NCI-H2171 treated with DMSO at 0.1 percent for 48 hours (cell line): ENCODE measurements around the gene TP53AIP1.

Source experiments
- DNase-seq: peaks from one replicate; lab custom pipeline; 2025; lab: John Stamatoyannopoulos, UW

TP53AIP1 gene

DNA sequence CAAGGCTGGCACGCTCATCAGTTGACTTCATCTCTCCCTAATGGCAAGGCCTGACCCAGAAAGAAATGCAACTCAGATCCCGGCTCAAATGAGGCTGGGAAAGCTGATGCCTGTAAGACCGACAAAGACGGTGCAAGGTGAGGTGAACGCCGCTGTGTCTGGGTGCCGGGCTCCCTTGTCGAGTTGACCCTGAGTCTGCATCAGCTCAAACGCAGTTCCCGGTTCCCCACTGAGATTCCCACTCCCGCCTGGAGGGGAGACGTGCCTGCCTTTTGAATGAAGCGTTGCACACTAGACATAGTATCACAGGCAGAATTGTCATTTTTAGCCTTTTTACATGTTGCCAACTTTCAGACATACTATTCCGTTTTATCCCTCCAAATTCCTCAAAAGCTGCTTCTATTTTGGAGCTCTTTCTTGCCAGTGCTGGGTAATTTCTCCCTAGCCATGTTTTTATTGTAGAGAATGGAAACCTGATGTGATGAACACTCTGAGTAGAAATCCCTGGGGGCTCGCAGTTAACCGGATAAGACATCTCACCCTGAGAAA is 831 bp upstream of the TP53AIP1 start:
- DNase-seq, result no peak

DNA sequence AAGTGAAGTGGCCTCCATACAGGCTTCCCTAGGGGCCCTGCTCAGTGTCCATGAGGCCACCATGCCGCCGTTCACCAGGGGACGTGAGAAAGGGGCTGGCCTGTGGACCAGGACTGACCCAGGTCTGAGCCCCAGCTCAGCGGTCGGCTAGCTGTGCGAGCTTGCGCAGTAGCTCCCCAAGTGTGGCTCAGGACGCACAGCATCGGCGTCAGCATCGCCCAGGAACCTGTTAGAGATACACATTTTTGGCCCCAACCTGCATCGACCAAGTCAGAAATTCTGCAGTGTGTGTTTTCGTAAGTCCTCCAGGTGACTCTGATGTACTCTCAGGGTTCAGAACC is 429 bp downstream of the TP53AIP1 start:
- DNase-seq, result no peak

DNA sequence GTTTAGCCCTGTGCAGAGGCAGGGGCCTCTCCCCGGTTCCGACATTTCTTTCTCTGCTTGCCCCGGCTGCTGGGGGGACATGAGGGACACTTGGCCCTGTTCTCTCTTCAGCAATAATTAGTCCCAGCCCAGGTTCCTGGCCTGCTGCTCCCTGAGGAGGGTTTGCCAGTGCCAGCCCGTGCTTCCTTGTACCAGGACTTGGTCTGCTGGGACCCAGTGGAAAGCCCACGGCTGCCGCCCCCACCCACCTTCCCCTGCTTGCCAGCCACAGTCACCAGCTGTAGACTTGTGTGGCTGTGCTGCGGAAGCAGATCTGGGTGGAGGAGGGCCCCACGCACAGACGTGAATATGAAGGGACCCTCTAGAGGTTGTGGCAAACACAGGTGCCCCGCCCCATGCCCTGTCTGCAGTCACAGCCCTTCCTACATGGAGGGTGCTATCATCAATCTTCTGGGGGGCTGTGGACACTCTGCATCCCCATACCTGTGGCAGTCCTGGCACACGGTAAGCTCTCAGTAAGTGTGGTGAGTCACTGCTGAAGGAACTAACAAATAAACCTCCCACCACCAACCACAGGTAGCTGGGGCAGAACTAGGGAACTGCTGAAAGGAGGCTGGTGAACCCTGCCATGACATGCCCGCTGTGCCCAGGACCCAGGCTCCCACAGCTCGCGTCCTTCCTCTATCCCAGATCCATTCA is 949 bp downstream of the TP53AIP1 start:
- DNase-seq, result no peak

DNA sequence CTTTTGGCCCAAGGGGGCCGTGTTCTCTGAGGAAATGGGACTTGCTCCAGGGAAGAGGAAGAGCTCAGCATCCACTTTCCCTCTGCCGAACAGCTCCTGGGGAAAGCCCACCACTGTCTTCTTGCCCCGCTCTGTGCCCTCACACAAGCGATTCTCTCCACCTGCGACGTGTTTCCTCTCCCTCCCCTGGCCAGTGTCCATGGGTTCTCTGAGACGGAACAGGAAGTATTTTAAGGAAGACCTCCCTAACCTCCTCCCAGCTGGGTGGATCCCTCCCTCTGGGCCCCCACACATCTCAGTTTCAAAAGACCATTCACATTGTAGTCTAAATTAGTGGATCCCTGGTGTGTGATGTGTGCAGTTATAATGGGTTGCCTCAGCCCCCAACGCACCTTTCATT is 1.6 kb downstream of the TP53AIP1 start:
- DNase-seq, result no peak

DNA sequence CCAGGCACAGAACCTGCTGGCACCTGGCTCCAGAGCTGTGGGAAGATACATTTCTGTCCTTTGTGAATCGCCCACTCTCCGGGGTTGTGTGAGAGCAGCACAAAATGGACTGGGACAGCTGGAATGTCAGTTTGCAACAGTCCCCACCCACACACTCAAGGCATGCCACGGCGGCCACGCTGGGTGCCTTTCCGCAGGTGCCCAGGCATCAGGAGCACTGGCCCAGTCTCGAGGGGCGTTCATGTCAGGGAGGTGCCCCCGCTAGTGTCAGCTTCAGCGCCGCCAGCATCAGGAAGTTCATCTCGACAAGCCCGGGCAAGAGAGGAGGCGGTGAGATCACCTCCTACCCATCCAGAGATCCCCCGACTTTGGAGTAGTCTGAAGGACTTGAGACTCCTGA is 2.1 kb downstream of the TP53AIP1 start:
- DNase-seq, result peak; percentile 36

DNA sequence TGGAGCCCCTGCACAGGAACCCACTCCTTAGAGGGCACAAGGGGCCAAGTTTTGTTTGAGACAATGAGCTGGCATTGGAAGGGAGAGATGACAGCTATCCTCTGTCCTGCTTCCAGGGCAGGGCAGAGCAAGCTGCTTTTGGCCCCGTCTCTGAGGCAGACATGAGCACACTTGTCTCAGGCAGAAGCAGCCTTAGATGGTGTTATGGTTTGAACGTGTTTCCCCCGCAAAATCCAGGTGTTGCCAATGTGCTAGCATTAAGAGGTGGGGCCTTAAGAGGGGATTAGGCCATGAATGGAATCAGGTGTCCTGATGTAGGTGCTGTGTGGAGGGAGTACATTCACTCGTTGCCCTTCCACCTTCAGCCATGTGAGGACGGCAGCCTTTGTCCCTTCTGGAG is 2.5 kb downstream of the TP53AIP1 start:
- DNase-seq, result no peak

DNA sequence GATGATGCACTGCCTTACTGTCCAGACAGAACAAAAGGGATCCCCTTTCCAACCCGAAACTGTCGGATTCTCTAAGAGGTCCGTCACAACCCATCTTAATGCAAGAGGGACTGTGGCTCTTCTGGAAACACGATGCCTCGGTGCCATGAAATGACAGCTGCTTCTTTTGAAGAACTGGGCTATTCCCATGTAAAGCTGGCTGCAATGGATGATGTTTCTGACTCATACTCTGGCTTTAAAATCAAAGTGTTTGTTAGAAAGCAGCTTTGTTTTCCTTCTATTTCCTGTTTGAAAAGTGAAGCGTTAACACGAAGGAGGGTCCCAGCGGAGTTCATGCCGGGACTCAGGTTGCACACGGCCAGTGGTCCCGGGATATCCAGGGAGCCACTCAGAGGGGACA is 3.1 kb downstream of the TP53AIP1 start:
- DNase-seq, result peak; percentile 13

DNA sequence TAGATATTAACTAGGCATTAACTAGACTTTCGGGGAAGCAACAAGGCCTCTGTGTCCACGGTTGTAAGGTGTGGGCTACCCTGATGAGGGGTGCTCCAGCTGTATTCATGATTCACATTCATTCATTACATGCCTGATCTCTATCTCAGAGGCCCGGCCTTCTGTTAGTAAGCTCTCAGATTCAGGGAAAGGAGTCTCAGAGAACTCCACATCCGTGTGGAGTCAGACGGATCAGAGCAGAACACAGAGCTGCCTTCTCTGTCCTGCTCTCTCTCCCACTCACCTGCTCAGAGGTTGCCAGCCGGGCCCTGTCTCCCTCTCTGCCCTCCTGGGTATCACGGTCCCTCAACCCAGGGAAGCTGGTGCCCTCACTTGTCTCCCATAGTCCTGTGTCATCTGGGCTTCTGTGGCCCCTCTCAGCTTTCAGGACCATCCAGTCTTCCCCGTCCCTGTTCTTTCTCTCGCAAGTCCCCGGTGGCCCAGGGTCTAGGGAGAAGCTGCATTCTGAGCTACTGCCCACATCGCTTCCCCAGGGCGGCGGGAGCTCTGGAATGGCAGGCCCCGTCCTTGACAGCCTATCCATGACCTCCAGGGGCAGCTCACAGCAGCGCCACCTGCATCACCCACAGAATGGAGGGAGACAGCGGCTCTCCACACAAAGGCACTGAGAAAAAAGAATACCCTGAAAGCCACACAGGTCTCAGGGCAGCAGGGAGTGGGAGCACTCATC is 4.3 kb downstream of the TP53AIP1 start:
- no peak for DNase-seq

DNA sequence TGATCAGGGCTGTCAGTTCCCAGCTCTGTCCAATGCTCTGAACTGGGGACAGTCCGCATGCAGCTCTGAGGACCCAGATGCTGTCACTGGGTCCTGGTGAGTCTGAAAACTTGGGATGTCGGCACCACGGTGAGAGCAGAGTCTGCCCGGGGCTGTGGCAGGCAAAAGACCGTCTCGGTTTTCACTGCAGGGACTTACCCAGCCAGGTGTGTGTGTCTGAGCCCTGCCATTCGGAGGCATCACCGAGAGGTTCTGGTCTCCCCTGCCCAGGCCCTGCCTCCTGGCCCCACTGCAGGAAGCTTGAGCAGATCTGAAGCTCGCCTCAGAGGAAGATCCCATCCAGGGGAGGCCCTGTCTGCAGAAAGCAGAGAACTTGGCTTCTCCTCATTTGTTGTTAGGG is 5.2 kb downstream of the TP53AIP1 start:
- DNase-seq, result no peak

DNA sequence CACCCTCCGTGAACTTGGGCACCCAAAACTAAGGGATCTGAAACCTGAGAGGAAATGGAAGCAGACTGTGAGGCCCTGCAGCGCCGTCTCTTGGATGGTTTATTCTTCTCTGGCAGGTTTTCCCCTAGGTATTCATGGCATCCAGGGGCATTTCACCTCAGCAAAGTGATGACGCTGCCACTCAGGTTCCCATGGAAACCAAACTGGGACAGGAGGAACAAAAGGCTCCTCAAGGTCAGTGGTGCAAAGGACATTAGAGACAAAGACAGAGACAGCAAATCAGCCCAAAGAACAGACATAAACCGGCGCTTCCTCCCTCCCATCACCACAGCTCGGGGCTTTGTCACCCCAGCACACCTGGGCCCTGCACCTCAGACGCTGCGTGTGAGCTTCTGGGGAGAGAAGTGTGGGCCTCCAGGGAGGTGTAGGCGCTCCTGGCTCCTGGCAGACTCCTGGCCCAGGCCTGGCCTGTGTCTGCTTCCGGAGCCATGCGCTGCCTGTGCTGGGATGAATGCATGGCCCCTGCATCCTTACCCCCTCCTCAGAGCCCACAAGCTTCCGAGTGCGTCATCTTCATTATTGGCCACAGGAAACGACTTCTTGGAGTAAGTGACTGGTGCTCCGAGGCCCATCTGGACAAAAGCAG is 5.9 kb downstream of the TP53AIP1 start:
- DNase-seq, result peak; percentile 66

DNA sequence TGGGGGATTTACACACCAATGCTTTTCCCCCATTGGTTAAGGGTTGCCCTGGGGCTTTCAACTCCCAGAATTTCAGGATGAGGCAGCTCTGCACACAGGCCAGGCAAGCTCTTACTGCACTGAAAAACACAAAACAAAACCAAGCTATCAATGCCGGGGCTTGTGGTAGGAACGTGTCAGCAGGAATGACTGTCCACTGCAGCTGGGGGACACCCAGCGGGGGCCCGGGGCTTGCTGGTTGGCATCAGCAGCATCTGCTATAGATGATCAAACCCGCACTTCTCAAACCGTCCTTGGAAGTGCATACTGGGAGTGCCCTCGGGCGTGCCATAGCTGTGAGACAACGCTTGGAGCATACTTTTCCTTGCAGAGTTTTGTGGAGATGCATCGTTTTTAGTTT is 7.7 kb downstream of the TP53AIP1 start:
- DNase-seq, result no peak

DNA sequence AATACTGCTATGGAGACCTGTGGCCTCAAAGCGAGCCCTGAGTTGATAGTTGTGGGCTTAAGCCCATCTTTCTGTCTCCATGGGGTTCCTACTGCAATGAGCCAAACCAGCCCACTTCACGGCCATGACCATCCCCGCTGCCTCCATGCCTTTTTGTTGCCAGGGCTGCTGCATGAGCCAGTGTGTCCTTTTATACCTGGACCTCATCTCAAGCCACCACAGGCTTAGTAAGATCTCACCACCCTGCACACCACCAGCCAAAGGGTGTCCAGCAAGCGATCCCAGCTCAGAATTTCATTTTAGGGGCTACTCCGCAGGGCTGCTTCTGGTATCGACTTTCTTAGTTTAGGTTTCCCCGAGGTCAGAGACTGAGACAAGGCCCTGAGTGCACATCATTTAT is 8.3 kb downstream of the TP53AIP1 start:
- no peak for DNase-seq

DNA sequence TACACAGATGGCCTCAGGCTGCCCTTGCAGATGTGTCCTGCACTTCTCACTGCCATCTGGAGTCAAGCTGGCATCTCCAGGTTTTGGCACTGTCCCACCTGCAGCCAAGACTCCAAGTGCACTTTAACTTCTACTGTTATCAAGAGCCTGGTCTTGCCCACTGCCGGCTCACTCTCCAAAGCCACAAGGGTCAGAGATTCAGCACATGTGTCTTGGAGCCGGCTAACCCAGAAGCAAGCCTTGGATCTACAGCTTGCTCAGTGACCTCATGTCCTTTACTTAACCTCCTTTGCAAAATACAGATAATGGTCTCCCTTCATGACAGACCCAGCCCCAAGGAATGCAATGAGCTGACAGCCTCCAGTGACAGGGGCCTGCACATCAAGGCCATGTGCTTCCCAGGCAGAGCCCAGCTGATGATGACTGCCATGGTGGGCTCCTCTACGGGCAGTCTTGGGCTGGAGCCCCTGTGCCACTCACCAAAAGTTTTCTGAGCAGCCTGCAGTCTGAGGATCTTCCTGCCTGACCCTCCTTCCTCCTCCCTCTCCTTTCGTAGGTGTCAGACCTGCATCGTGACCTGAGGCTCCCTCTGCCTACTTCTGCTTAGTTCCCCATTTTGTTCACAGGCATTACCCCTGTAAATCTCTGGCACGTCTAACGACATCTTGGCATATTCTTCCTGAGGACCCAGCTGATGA is 9.0 kb downstream of the TP53AIP1 start:
- no peak for DNase-seq

DNA sequence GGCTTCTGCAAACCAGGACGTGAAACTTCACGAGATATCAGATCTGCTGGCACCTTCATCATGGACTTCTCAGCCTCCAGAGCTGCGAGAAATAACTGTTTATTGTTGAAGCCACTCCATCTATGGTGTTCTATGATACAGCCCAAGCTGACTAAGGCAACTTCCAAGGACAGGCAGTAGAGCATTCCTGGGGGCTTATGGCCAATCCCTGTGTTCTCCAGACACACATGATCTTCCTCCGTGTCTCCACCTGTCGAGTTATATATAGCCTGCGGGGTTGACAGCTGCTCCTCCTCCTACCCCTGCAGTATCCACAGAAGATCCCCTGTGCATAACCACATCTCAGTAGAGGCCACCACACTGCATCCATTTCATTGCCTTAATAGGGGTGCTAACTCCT is 11.0 kb downstream of the TP53AIP1 start:
- DNase-seq, result peak; percentile 74

DNA sequence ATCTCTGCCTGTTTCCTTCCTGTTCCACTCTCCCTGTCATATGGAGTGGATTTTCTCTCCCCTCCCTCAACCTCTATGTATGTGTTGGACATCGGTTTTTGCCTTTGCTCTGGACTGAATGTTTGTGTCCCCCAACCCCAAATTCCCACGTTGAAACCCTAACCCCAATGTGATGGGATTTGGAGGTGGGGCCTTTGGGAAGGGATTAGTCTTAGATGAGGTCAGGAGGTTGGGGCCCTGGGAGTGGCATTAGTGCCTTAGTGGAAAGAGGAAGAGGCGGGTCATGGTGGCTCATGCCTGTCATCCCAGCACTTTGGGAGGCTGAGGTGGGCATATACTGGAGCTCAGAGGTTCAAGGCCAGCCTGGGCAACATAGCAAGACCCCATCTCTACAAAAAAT is 11.6 kb downstream of the TP53AIP1 start:
- no peak for DNase-seq

DNA sequence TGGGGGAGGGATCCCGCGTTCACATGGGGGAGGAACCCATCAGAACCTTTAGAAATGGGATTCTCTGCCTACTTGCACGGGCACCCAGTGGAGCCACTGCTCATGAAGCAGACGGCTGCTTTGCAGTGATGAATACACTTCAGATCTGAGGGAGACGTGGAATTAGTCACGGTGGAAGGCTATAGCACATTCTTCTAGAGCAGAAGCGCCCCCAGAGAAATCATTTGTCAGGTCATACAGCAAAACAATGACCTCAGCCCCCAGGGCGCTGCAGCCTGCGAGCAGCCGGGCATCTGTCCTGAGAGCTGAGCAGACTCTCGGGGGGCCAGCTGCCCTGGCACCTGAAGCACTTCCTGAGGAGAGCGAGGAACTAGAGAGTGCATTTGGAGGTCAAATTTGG is 12.7 kb downstream of the TP53AIP1 start:
- no peak for DNase-seq

DNA sequence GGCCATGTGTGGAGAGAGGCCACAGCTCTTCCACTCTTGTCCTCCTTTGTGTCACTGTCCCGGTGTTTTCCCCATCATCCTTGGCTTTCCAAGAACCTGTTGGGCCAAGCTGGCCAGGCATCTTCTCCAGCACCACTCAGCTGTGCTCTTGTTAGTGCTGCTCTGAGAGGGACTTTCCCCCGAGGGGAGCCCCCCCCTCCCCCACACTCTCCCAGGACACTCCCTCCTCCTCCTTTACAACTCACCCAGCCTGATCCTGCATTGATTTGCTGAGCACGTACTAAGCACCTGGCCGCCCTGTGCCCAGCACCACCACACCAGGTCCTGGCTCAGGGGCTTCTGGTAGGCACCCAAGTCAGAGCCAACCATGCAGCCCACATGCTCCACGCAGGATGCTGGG is 13.2 kb downstream of the TP53AIP1 start:
- no peak for DNase-seq

DNA sequence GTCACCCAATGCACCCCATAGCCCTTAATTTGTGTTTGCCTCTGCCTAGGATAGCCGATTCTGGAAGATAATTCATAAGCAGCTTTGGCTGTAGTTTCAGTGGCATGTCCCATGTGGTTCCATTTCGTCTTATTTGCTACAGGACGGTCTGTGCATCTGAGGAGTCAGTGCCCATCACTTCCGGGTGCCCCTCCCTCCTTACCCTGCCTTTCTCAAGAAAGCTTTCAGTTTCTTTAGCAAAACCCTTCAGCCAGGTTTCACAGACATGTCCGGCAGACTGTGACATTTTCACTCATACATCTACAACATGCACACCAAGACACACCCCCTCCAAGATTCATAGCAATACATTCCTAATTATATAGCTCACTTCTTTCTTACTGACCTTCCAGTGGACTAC is 14.3 kb downstream of the TP53AIP1 start:
- DNase-seq, result no peak

DNA sequence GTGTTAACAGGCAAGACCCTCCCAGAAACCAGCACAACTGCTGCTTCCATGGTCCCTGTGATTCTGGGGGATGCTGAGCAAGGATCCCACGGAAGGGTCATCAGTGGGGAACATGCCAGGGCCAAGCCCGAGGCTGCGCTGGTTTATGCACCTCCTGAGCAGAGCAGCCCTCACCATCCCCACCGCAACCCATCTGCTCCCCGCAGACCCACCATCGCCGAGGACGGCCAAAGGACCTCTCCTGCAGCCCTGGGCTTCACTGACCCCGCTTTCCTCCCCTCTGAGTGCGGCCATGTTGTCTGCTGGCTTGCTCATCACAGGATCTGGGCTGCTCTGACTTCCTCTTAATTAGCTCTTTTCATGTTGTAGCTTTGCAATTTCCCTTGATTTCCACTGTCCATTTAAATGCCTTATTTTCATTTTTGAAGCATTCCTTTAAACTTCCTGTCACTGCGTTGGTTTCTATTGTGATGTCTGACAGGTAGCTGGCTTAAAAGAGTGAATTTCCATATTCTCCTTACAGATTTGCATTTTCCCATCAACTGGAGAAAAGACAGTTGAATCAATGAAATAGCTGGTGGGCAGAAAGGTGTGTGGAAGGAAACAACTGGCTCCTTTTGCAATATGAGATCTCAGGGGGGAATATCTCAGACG is 14.9 kb downstream of the TP53AIP1 start:
- no peak for DNase-seq

DNA sequence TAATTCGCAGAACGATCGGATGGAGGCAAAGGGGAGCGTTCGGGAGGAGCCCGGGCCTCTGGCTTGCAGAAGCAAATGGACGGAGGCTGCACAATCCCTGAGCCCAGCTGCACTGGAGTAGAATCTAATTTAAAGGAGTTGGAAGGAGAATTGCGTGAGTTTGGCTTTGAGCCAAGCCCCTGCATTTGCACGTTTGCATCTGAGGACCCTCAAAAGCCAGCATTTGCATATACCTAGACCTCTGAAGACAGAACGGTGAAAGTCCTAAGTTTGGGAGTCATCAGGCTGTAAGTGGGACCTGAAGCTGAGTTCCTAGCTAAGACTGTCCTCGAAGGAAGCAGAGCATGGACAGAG is 15.6 kb downstream of the TP53AIP1 start:
- DNase-seq, result no peak

DNA sequence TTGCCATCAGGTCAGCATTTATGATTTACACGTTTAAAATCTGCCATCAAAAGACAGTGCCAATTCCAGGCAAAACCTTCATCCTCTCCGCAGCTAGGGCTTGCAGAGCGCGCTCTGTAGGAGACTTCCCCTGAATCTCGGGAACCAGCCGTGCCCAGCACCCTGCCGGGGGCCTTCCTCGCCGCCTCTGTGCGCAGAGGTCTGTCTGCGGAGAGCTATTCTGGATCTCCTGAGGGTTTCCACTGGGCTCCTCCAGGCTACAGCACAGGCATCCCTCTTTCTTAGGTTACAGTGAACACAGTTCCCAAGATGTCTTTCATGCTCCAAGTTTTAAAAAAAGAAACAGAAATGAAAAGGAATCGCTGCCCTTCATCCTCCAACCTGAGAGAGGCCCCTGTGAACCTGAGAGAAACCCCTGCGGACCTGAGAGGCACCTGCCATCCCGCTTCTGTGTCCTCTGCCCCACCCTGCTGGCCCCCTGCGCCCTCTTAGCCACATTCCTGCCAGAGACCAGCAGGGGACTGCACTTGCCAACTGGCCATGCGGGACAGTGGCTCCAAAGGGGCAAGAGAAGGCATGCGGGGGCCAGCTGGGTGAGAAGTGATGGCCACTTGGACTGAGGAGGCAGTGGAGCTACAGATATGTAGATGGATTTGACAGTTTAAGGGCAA is 16.1 kb downstream of the TP53AIP1 start:
- DNase-seq, result no peak

DNA sequence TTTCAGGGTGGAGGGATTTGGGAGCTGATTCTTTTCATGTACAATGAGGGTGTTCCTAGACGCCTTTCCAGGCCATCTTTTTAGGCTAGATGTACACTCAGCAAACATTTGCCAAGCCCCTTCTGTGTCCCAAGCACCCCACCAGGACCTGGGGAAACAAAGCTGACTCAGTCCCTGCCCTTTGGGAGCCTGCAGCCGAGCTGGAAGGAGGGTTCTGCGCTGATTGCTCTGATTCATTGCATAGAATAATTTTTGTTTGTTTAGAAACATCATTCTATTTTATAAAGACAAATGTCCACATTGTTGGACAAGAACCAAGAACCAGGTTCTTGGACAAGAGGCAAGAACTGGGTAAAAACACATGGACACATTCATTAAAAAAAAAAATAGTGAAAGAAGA is 16.7 kb downstream of the TP53AIP1 start:
- no peak for DNase-seq
